SHP77 (cell line): ENCODE results near the gene TRAM2.

Source experiments
- DNase-seq, 2 experiments: peaks; one replicate each; lab custom pipeline; 2025; lab: John Stamatoyannopoulos, UW

The TRAM2 gene

DNA sequence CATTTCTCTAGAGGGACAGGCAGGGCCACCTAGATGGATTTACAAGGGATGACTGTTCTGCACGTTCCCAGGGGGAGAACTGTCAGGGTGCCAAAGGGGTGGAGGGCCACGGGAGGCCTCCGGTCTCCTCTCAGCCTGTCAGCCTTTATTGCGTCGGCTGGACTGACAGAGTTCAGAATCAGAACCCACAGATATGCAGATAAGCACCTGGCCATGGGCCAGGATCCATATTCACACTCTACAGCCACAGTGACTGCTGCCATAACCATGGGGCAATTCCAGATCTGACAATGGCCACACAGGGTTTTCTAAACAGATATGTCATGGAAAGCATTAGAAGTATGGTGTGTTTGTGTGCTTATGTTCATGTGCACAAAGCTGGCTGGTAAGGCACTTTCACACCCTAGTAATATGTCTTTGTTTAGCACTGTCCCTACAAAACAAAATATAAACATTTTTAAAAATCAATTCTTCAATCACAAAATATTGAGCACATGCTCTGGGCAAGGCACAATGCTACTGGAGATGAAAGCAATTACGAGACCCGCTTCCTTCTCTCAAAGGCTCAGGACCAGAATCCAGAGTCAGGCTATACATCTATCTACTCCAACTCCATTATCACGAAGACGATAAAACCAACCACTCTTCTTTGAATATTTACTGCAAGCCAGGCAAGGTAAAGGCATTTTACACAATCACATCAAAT, 29.1 kb downstream of the TRAM2 start:
- no peak for DNase-seq

DNA sequence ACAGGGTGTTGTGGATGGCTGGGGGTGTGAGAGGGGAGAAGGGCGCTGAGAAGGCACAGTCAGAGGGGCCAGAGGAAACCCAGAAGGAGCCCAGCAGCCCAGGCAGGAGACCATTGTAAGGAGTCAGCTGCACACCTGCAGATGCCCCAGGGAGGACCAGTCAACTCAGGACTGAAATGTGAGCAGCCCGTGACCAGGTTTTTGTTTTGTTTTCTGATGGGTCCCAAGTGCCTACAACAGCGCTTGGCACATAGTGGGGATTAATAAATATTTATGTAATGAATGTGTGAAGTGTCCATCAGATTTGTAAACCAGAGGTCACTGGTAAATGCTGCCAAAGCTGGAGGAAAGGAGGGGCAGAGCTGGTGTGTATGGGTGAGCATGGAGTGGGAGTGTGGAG, 30.2 kb downstream of the TRAM2 start:
- no peak for DNase-seq

DNA sequence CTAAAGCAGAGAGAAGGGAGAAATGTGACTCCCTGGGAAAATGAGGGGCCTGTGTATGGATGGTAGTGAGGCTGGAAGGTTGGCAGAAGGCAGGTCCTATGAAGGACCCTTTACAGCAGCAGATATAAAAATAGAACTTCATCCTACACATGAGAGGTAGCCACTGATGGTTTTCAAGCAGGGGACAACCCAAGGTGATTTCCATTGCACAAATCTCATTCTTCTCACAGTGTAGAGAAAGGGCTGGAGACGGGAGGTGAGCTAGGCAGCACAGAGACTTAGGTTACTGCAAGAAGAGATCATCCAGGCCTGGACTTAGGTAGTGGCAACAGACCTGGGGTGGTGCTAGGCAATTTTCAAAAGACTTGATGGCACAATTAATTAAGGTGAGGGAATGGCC, 30.7 kb downstream of the TRAM2 start:
- DNase-seq: no peak

DNA sequence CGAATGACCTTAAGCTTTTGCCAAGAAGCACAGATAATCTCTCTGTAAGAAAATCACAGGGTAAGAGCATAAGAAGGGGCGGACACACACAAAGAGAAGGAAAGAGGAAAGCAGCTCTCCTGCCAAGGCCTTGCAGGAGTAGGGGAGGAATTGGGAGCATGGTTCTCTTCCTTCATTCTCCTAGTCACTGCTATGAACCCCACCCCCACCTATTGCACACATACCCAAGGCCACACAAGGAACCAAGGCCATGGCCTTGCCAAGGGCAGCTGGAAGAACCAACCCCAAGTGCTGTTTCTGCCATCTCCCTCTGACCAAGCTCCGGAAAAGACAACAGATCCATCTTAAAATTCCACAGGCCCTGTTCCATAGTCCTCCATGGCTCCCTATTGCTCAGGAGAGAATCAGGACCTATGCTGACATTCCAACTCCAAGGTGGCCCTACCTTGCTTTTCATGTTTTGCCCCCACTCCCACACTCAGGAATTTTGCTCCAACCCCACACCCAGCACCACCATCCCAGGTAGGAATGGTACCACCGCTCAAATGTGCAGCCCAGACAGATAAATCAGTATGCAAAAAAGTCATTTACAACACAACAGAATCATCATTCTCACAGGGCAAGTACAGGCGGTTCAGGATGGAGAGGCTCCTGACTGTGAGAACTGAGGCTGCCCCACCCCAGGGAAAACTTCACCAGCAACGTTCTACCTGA, 31.3 kb downstream of the TRAM2 start:
- DNase-seq: no peak

DNA sequence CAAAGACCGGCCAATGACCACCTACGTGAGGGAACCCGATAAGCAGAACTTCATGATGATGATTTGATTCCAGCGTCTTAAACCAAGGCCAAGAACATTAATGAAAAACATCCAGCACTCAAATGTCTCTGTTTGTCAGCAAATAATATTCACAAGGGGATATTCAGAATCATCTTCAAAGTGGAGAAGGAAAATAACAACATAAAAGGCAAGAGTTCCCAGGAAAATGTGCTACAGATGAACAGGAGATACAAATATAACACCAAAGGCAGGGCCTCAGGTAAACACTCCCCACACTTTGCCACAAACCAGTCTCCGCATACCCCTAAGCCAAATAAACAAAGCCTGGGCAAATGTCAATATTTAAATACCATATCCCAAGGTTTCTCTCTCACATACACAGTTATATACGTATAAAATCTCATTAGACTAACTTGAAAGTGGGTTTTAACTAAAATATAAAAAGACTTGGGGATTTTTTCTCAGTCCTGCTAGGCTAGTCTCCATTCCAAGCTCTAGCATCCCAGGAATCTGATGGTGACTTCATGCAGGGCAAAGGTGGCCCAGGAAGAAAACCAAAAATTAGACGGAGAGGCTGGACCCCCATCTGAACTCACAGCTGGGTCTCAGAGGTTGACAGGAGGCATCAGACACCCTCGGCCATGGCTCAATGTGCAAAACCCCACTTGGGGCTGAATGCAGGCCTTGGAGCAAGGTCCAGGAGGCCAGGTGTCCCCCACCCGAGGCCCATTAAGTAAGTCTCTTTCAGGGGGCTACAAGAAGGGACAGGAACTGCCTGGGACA, 32.1 kb downstream of the TRAM2 start:
- DNase-seq: no peak

DNA sequence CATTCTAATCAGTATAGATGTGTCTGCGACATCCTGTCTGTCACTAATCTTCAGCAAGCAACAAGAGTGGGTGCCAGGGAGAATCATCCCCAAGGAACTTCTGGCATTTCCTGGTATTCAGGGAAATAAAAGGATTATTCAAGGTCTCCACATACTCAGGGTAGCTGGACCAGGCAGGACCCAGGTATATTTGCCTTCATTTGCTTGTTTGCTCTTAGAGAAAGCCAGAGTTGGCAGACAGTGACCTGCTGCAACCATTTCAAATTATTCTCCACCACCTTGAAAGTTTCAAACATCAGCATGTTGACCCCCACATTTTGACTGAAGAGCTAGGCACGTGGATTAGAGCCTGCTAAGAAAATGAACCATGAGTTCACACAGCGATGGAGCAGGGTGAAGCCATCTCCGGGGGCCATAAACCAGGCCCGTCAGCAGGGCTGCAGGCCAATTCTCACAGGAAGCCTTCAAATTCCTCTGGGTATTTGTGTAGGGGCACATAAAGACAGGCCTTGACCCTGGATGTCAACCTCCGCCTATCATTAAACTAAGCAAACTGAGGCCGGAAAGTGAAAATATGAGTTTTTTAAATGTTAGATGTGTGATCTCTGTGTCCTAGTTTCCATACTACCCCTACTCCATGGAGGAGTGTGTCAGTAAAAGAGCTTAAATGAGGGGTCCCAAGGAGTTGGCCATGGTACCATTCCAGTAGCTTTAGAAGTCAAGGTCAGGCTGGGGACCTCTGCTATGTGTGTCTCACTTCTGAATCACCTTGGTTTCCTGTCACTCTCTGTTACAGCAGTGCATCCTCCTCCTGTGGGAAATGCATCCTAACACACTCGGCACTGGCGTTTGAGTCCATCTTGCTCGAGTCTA, 32.9 kb downstream of the TRAM2 start:
- no peak for DNase-seq

DNA sequence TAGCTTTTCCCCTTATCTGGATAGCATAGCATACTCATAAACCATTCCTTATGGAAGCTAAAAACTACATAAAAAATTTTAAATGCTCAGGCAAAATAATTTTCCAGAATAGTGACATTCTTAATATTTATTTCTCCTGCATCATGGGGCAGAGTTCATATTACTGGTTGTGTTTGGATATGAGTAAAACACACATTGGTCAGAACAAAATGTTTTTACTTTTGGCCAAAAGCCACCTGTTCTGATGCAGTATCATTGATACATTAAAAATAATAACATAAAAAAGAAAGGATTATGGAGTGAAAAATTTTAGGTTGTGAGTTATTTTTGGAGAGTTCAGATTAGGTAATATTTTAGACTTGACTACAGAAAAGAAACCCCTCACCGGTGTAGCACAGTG, 33.6 kb downstream of the TRAM2 start:
- DNase-seq: no peak

DNA sequence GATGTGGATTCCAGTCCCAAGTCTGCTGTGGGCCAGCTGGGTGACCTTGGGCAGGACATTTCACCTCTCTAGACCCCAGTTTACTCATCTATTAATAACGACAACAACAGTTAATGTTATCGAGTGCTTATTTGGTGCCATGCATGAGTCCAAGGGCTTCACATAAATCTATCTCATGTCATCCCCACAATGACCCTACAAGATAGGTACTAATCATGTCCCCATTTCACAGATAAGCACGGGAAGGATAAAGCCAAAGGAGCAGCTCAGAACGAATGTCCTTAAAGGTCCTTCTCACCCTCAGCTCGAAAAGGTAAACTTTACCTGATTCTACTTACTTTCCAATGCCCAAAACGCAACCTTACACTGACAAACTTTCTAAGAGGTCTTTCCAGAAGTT, 35.7 kb downstream of the TRAM2 start:
- no peak for DNase-seq

DNA sequence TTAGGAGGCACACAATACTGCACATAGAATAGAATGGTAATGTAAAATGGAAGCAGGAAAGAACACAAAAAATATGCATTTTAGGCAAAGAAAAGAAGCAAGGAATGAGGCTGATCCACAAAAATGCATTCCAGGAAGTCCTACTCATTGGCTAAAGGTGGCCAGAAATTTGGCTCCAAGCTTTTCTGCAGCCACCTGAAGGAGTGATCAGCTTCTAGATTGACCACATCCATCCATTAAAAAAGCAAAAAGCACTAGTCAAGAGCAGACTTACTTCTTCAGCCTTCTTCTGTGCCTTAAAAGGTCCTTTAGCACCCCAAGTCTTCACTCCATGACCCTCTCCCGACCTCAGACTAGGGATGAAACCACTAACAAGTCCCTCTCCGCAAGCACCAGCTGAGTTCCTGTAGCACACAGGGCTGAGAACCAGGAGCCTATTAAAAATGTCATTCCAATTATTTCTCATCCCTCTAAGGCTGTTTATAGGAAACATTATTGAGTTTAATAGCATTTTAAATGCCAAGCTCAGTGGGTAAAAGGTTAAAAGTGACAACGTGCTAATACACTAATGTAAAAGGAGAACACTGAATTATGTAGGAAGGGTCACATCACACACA, 36.5 kb downstream of the TRAM2 start:
- DNase-seq: no peak

DNA sequence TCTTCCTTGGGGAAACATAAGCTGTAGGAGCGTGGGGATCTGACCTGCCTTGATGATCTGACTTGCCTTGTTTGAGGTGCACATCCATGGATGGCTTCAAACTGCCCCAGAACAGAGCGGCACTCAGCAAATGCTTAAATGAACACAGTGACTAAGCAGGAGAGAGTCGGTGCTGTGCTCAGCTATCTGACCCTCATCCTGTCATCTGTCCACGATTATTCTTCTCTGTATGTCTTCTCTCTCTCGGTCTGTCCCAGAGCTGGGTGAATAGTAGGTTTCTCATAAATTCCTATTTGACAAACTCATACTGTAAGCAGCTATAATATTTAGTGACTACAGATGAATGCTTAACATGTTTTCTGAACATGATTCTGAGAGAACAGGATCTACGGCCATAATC, 37.3 kb downstream of the TRAM2 start:
- no peak for DNase-seq

DNA sequence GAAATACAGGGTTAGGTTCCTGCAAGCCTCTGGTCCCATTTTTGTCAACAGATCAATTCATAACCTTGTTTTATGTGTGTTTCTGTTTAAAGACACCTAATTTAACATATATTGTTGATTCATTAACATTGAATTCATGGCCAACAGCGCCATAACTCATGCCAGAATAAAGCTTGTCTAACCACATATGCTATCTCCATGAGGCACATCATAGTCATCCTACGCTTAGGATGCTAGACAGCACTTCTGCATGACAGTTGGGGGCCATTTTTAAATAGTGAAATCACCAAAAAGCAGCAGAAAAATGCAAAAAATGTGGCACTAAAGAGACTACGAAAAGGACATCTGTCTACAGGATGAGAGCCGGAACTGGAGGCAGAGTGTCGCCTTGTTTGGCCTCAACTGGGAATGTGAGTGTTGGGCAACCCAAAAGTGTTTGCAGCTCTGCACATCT, 37.9 kb downstream of the TRAM2 start:
- no peak for DNase-seq

DNA sequence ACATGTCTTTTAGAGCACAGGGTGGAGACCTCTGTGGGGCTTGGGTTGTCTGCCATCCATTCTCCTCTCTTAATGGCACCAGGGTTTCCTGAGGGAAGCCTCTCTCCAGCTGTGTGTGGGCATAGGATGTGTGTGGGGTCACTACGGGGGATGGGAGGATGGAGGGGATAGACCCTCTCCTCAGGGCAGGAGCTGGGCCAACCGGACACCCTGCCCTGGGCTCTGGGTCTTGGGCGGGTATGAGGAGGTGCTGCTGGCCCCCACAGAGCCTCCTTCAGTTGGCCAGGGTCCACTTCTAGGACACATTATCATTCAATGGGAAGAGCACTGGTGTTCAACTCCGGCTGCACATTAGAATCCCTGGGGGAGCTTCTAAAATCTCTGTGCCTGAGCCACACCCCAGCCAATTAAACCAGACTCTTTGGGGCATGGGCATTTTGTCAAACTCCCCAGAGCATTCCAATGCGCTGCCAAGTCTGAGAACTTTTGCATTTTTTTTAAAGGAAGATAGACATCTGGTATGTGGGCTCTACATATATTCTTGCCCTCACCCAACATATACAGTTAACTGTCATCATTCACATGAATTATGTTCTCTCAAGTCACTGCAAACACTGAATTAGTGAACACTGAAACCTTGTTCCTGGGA, 38.5 kb downstream of the TRAM2 start:
- no peak for DNase-seq

DNA sequence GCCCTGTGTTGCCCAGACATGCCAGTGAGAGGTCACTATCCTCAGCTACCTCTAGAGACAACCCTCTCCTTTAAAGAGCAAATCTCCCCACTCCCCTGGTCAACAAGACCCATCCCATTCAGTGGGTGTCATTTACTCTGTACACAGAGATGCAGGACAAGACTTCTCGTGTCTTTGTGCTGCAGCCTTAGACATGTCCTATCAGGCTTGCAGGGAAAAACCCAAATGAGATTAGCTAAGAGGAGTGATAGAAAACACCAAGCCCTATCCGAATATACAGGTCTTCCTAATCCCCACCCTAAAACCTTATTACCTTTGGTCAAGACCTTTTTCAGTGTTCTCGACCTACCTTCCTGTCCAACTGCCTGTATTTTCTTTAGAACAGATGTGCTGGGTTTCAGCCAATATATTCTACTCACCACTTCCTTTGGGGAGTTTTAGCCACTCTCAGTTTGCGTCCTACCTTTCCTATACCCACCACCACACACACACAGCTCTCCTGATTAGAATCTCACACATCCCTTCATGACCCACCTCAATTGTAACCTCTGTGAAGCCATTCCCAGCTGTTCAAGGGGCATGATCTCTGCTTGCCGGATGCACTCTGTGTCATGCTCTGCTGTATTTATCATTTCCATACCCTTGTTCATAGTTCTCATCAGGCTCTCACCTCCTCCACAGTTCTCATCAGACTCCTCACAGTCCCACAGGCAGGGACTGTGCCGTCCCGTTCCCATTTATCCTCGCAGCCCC, 39.7 kb downstream of the TRAM2 start:
- DNase-seq: no peak

DNA sequence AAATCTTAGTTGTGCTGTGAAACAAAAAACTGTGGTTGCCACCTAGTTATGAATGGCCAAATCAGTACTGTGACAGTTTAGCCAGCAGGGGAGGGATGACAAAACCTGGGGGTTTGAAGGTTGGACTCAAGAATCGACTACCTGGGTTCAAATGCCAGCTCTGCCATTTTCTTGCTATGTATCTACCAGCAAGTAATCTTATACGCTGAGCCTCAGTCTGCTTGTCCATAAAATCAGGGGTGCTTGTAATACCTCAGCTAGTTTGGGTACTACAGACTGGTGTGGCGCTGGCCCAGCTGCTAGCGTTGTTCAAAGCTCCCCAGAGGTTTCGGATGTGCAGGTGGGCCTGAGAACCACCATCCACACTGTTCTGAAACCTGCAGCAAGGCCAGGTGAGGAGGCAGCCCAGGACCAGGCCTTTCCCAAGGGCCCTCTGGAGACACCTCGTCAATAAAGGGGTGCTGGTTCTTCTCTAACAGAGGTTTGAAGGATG, 40.4 kb downstream of the TRAM2 start:
- DNase-seq: no peak

DNA sequence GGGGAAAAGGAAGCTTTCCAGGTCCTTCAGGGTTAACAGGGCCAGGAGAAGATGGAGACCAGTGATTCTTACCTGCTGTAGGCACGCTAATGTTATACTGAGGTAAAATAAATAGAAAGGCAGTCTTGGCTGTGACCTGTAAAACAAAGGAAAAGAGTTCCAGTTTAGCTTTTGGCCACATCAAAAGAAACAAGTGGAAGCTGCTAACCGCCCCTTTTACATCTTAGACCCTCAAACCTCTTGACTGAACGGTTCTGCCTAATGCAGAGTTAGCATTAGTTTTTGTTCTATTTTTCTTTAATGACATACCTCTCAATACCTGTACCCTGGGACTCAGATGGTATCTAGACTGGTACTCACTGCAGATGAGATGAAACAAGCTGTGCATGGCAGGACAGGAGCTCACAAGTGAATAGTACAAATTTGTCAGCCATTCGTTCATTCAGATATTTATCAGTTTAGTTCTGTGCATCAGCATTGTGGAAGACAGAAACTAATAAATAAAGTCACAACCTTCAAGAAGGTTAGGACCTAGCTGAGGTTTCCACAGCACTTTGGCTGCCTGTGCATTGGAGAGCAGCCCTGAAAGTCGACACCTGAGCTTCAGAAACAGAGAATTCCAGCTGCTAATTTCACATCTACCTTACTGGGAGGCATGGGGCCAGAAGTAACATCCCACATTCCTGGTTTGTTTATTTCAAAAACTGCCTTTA, 41.0 kb downstream of the TRAM2 start:
- DNase-seq: no peak

DNA sequence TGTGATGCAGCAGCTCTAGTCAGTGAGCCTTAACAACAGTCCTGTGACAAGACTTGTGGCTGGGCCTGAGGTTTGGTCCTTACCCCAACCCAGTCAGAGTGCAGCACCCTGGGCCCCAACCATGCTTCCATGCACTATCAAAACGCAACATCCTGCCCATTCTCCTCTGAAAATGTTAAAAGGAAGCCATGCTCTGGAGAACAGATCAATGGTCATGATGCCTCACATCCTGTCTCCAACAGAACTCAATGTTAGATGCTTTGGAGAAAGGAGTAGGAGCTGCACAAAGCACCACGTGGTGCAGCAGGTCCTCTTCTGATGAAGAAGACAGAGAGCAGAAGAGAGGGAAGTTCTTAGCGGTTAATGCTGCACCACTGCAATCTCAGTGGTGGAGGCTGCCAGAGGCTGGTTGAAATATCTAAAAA, 41.9 kb downstream of the TRAM2 start:
- no peak for DNase-seq

DNA sequence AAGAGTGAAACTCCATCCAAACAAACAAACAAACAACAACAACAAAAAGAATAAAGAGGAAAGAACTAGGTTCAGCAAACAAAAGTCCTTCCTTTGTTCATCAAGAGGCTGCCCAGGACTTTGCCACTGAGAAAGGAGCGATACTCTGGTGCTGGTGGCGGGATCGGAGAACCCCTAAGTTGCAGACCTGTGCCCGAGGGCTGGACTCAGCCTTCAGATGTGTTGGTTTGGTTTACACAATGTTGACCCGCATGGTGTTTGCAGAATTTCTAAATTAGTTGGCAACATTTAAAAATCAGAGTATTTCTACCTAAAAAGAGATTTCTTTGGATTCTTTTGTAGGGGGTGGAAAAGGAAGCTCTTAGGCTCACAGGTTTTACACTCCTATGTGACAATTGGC, 42.5 kb downstream of the TRAM2 start:
- no peak for DNase-seq

DNA sequence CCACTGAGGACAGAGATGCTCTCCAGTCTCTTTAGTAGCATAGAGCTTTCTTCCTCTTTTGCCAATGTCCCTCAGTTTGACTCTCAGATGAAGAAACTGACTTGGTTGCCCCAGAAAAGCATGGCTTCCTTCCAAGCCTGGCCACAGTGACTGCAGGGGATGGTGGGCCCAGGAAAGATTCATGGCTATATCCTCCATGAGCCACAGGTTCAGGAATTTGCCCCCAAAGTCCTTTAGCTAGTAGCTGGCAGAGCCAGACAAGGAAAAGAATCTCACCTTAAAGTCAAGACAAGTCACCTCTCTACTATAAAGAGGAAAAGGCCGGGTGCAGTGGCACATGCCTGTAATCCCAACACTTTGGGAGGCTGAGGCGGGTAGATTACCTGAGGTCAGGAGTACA, 43.4 kb downstream of the TRAM2 start:
- DNase-seq: no peak

DNA sequence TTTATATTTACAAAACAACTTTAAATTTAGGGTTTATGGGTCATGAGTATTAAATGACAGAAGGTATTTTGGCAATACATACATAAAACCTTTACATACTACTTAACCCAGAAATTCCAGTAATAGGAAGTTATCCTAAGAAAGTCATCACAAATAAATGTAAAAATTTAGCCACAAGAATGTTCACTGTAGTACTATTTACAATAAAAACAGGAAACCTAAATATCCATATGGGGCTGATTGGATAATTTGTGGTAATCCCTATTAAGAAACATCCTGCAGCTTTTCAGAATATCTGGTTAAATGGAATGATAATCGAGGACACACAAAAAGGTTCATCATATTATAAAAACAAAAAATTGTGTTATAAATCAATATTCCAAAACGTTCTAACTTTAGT, 44.4 kb downstream of the TRAM2 start:
- no peak for DNase-seq
